Heart left ventricle (tissue), 16 donors: Measurements from ENCODE around the gene SPNS3. TPM values are rescaled to one million over a fixed set of nuclear protein-coding genes. Genes with fewer than 3 reads are reported as not detected.
A peak's percentile ranks its signal among the peaks of the same experiment; 100 is the strongest.

ENCODE experiments used
- ATAC-seq, 4 donors: fragments of 200-7000 bp; cut with Tn5 transposase; one replicate each; pipeline ENCODE4 v1.9.1; 2020 to 2022; ENCODE audit warnings: moderate library complexity in 4 of 4, mild to moderate bottlenecking in 3 of 4, moderate number of reproducible peaks in 1 of 4
- DNase-seq, 5 donors: peaks; one replicate each; pipeline ENCODE4 v3.0.0-alpha.2; 2020
- H3K27ac ChIP-seq, 12 donors: fragments of 200-600 bp; sonication (generic) in 4 of 12; one replicate each; pipeline versions ENCODE4 v1.5.0 to v1.8.0; 2016 to 2022; ENCODE audit warnings: mild to moderate bottlenecking in 2 of 12
- H3K27me3 ChIP-seq, 9 donors: fragments of 200-600 bp; sonication (generic) in 2 of 9; one replicate each; pipeline versions ENCODE4 v1.5.1 to v1.8.0; 2016 to 2022; ENCODE audit warnings: mild to moderate bottlenecking in 3 of 9
- H3K36me3 ChIP-seq, 9 donors: fragments of 200-600 bp; sonication (generic) in 2 of 9; one replicate each; pipeline versions ENCODE4 v1.5.0 to v1.8.0; 2018 to 2022; ENCODE audit warnings: mild to moderate bottlenecking in 2 of 9
- H3K4me1 ChIP-seq, 12 donors: fragments of 200-600 bp; sonication (generic) in 4 of 12; one replicate each; pipeline versions ENCODE4 v1.5.0 to v1.8.0; 2016 to 2022; ENCODE audit warnings: mild to moderate bottlenecking in 3 of 12
- H3K4me3 ChIP-seq, 12 donors: fragments of 200-600 bp; sonication (generic) in 4 of 12; one replicate each; pipeline versions ENCODE4 v1.5.0 to v1.8.0; 2017 to 2022; ENCODE audit warnings: mild to moderate bottlenecking in 9 of 12, moderate library complexity in 4 of 12
- H3K9me3 ChIP-seq, 12 donors: fragments of 200-600 bp; sonication (generic) in 4 of 12; one replicate each; pipeline versions ENCODE4 v1.5.0 to v1.8.0; 2016 to 2022; ENCODE audit warnings: mild to moderate bottlenecking in 1 of 12
- CTCF ChIP-seq, 12 donors: fragments of 200-600 bp; sonication (generic) in 4 of 12; IDR thresholded peaks; one replicate each; pipeline versions ENCODE4 v1.5.0 to v1.8.0; 2018 to 2022; ENCODE audit warnings: antibody characterized with exemption in 12 of 12, mild to moderate bottlenecking in 5 of 12
- POLR2A ChIP-seq, 2 donors: fragments of 450-650 bp; IDR thresholded peaks; one replicate each; pipeline ENCODE4 v1.6.1; 2017; ENCODE audit warnings: antibody characterized with exemption in 2 of 2, mild to moderate bottlenecking in 2 of 2, moderate library complexity in 2 of 2
- WGBS, 4 donors: extraction: QIAGEN DNeasy Blood & Tissue Kit in 2 of 4; methylation state at CpG; one replicate each; pipeline versions ENCODE4 v1.1.5 to v1.1.7; 2013 to 2018; 5-methylcytosine and 5-hydroxymethylcytosine counted together
- intact Hi-C, 10 donors: fragments of 100-400 bp; cut with DNase I; formaldehyde crosslinking; loops; one replicate each; pipeline versions ENCODE4 v1.11.1 to v1.14.2; 2022
- polyA plus RNA-seq, 2 donors: library from polyadenylated mRNA; stranded (reverse); fragments of 200-250 nt; gene quantifications; one replicate each; pipeline ENCODE4 v1.2.3, GENCODE V29; 2013
- total RNA-seq, 9 donors: library from RNA; depleted of rRNA in 2 of 9; stranded (reverse); fragments of >200 nt in 2 of 9; fragmentation: NEBNext Ultra II Directional in 3 of 9; extraction: Animal tissue kit (Norgen Biotek cat#: 25700) in 3 of 9; gene quantifications; one replicate each; pipeline versions ENCODE4 v1.1.0 to v1.2.4, GENCODE V29; 2016 to 2023
- donor health status: ischemic (EF 13 %, LVEDD 7.1; RV severe dilation, severe dysfunction).
- donor health status: healthy with polysubstance abuse.
- donor health status: DM: no; HTN: yes; CAD: no.
- donor health status: DM: no; HTN: no; CAD: no.
- donor health status: ischemic (EF 25% LVEDD 6.9; RV normal size, moderate dysfunction).
- donor health status: ischemic (EF 25% LVEDD 5.7; RV mildly dilated, moderate dysfunction).
- donor health status: healthy.
- donor health status: DM: yes; HTN: yes; CAD: no.
- donor health status: ischemic (EF 35%, LVEDD 5.7; RV mildly dilated, moderate dysfunction).
- donor health status: nonischemic (EF 11% LVEDD 7.7; RV severe dilation, severe dysfunction).
- donor health status: DM: yes; HTN: yes; CAD: no.
- donor health status: PGD.
- donor health status: ischemic (EF 29% LVEDD 5.4; RV normal size, mild dysfunction).
- donor health status: nonischemic (EF 23%, LVEDD 6.1; RV moderate dilation, normal function).

SPNS3 gene
- total and polyA plus RNA-seq, 11 donors: 0.23 to 1.9 (median 1.1) TPM; not detected in 3

- peak overlapping the region in 3 of 12 donors; percentile 17 to 54 (median 44) for H3K27ac ChIP-seq
- TF ChIP-seq CTCF (IDR thresholded peaks at IDR 0.05): no peak
- no peak for TF ChIP-seq POLR2A (IDR thresholded peaks at IDR 0.05)
- H3K9me3 ChIP-seq: no peaks in the 10 kb centered on the region
- 55 to 85% (median 74%) methylated on average over 8 to 19 of the region's 19 CpGs for WGBS, 4 donors
- no peak overlapping the region for H3K4me3 ChIP-seq
- ATAC-seq: peak in 1 of 4 donors; percentile 2
- H3K36me3 ChIP-seq: no peaks in the 10 kb centered on the region
- H3K27me3 ChIP-seq: no peaks in the 10 kb centered on the region
- intact Hi-C loops: loop anchor here in 1 of 10 donors (5.0 kb wide), 1 partner anchor 39 kb away; no protein-coding TSS in a partner anchor
- DNase-seq: peak in 1 of 5 donors; percentile 25
- H3K4me1 ChIP-seq: peaks cover 0 to 40% (median 16%) of the 10 kb centered on the region in 12 donors
Measured at GRCh38 chr17:4476511-4477070, 42.9 kb downstream of the SPNS3 start.

- ATAC-seq: no peak
- intact Hi-C loops: loop anchor here in 1 of 10 donors (5.0 kb wide), 1 partner anchor 40 kb away; no protein-coding TSS in a partner anchor
- Histone ChIP-seq H3K4me3 (no peak overlapping the region), H3K9me3 (no peaks in the 10 kb centered on the region), H3K27ac (no peak overlapping the region), H3K4me1 (peaks cover 0 to 40% (median 17%) of the 10 kb centered on the region in 12 donors), H3K27me3 (no peaks in the 10 kb centered on the region), H3K36me3 (no peaks in the 10 kb centered on the region)
- TF ChIP-seq POLR2A (IDR thresholded peaks at IDR 0.05) (no peak), CTCF (IDR thresholded peaks at IDR 0.05) (no peak)
- peak in 1 of 5 donors; percentile 16 for DNase-seq
- WGBS, 4 donors: 85 to 92% (median 87%) methylated on average over 9 to 10 of the region's 10 CpGs
Measured at GRCh38 chr17:4477255-4477791, 43.6 kb downstream of the SPNS3 start.

GRCh38 chr17:4478318-4478830, 44.6 kb downstream of the SPNS3 start:
- DNase-seq: peak in 1 of 5 donors; percentile 11
- Histone ChIP-seq H3K4me3 (no peak overlapping the region), H3K9me3 (no peaks in the 10 kb centered on the region), H3K4me1 (peaks cover 0 to 40% (median 17%) of the 10 kb centered on the region in 12 donors), H3K27me3 (no peaks in the 10 kb centered on the region), H3K27ac (no peak overlapping the region), H3K36me3 (no peaks in the 10 kb centered on the region)
- TF ChIP-seq POLR2A (IDR thresholded peaks at IDR 0.05) (no peak), CTCF (IDR thresholded peaks at IDR 0.05) (no peak)
- no peak for ATAC-seq
- 86 to 91% (median 87%) methylated on average over 10 to 11 of the region's 11 CpGs for WGBS, 4 donors
- intact Hi-C loops: loop anchor here in 1 of 10 donors (5.0 kb wide), 1 partner anchor 41 kb away; no protein-coding TSS in a partner anchor

- ATAC-seq: no peak
Measured at GRCh38 chr17:4479340-4479981, 45.7 kb downstream of the SPNS3 start.

More at GRCh38 chr17:4479340-4479981, 45.7 kb downstream of the SPNS3 start:
- H3K27me3 ChIP-seq: no peaks in the 10 kb centered on the region
- peaks cover 0 to 32% (median 16%) of the 10 kb centered on the region in 12 donors for H3K4me1 ChIP-seq
- intact Hi-C loops: loop anchor here in 1 of 10 donors (5.0 kb wide), 1 partner anchor 42 kb away; no protein-coding TSS in a partner anchor
- no peak for DNase-seq
- no peak overlapping the region for H3K4me3 ChIP-seq
- H3K9me3 ChIP-seq: no peaks in the 10 kb centered on the region
- 83 to 92% (median 86%) methylated on average over 6 to 8 of the region's 8 CpGs for WGBS, 4 donors
- TF ChIP-seq CTCF (IDR thresholded peaks at IDR 0.05) (no peak), POLR2A (IDR thresholded peaks at IDR 0.05) (no peak)
- H3K27ac ChIP-seq: no peak overlapping the region
- H3K36me3 ChIP-seq: no peaks in the 10 kb centered on the region
